GM18907 (cell line): ENCODE measurements around the gene NUB1.

Experiments
- ATAC-seq: cut with Tn5 transposase; IDR thresholded peaks from one replicate; pipeline ENCODE4 v1.9.1; 2021; ENCODE audit warnings: mild to moderate bottlenecking, moderate library complexity; ENCODE audit not compliant: unreplicated experiment

The NUB1 gene

DNA sequence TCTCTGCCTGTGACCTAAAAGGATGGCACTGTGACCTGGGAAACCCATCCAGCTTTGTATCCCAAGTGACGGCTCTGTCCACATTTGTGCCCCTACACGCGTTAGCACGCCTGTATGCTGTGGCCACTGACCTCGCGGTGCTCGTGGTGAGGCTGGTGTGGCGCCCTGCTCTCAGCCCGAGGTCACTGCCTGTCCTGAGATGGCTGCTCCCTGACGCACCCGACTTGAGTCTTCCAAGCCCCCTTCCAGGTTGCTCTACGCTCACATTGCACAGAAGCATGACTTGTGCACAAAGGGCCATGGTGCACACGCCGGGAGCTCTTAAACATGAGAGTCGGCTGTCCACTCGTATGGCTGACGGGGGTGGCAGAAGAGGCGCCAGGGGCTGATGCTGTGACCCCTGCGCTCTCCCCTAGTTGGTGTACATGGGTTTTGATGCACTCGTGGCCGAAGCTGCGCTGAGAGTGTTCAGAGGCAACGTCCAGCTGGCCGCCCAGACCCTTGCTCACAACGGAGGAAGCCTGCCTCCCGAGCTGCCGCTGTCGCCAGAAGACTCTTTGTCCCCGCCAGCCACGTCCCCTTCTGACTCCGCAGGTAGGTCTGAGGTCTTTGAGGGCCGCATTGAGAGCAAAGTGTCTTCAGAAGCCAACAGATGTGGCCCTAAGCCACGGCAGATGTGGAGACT lies 34.7 kb downstream of the NUB1 start:
- ATAC-seq: no peak

GRCh38 chr7:151377406-151377805 lies 35.8 kb downstream of the NUB1 start:
- ATAC-seq: no peak

GRCh38 chr7:151378011-151378410 lies 36.4 kb downstream of the NUB1 start:
- no peak for ATAC-seq

DNA sequence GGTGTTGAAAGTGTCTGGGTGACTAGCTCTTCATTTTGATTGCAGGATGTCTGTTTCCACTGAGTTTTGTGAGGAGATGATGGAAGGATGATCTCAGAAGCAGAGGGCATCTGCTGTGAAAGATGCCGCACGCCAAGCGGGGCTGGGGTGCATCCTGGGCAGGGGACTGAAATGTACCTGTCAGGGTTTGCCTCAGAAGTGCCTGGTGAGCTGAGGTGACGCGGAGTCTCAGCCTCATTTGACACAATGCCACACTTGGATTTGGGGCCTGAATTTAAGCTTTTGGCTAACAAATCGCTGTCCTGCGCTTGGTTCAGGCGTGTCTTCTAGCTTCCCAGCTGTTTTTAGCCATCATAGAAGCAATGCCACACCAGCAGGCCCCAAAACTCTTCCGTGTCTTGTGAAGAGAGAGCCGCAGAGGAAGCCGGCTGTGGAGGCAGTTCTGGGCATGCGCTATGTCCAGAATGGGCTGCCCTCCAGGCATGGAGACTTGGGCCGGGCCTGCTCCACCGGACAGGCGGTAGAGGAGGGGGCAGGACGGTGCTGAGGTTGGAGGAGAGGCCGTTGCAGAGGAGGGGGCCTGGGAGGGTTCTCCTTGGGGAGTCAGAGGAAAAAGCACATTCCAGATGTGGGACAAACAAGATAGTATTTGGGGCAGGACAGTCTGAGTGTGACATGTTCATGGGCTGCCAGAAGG lies 37.0 kb downstream of the NUB1 start:
- no peak for ATAC-seq

- ATAC-seq: no peak
Measured at GRCh38 chr7:151379193-151379520, 37.5 kb downstream of the NUB1 start.

DNA sequence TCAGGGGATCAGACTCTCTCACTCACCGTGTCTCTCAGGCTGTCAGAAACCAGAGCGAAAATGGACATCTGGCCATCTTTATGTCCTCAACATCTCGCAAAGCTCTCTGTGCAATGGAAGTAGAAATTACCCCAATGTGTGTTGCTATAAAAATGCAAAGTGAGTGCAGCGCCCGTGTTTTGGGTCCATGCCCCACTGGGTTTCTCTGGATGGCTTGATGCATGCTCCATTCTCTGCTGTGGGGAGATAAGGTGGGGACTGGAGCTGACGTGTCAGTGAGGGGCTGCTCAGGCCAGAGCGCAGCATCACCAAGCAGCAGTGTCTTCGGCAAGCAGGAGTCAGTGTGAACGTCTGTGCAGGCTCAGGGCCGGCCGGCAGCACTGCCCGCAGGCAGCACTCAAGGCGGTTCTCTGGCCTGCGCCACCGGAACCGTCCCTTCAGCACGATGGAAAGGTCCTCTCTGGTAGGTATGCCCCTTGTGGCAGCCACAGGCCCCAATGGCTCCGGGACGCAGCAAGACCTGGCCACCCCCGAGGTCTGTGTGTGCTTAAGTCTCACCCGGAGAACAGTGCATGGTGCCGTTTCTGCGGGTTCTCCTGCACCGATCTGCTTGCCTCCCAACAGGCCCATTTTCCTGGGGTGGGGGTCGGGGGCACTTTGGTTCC lies 38.1 kb downstream of the NUB1 start:
- no peak for ATAC-seq

GRCh38 chr7:151380199-151381097 lies 38.8 kb downstream of the NUB1 start:
- no peak for ATAC-seq

DNA sequence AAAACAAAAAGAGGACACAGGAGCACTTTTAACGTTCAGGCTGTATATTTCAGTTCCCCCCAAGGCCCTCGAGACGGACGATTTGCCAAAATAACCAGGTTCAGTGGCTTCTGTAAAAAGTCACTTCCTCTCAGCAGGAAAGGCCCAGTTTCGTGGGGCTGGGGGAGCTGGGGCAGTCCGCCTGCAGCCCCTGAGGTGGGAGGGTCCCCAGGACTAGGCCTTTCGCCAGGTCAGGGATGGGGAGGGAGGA lies 39.4 kb downstream of the NUB1 start:
- no peak for ATAC-seq

GRCh38 chr7:151381348-151382078 lies 39.9 kb downstream of the NUB1 start:
- no peak for ATAC-seq

GRCh38 chr7:151382079-151382885 lies 40.7 kb downstream of the NUB1 start:
- ATAC-seq: no peak

DNA sequence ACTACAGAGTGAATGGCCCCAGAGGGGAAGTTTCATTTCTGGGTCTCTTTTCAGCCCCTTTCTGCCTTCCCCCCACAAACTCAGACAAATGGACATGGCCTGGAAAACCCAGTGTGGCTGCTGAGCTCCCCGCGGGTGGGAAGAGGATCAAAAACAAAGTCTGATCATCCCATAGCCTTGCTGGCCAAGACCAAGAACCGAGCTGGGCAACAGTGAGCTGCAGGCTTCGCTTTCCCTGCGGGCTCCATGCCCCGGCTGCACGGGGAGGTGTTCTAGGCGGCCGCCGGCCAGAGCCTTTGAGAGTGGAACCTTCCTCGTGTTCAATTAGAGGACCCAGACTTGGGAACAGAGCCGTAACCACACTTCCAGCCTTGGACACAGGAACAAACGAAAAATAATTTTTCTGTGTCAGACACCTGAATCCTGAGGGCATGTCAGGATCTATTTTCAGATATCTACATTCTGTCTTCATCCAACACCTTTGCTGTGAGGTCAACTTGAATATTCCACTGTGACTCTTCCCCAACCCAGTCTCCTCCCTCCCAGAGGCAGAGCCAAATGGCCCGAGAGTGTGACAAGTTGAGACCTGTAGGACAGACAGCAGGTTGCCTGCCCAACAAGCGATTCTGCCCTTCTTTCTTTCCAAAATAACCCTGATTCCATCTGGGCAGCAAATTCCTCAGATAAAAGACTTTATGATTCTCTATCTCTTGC lies 42.2 kb downstream of the NUB1 start:
- ATAC-seq: no peak

DNA sequence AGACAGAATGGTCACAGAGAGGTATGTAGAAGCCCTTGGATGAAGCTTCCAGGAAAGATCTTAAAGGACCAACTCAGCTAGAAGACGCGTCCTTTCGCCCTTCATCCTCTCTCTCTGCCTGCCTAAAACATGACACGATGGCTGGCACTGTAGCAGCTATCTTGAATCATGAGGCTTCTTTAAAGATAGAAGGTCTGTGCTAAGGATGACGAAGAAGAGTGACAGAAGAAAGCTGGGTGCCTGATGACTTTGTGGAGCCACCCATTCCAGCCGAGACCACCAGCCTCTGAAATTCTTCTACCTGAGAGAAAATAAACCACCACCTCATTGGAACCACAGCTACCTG lies 42.7 kb downstream of the NUB1 start:
- no peak for ATAC-seq

DNA sequence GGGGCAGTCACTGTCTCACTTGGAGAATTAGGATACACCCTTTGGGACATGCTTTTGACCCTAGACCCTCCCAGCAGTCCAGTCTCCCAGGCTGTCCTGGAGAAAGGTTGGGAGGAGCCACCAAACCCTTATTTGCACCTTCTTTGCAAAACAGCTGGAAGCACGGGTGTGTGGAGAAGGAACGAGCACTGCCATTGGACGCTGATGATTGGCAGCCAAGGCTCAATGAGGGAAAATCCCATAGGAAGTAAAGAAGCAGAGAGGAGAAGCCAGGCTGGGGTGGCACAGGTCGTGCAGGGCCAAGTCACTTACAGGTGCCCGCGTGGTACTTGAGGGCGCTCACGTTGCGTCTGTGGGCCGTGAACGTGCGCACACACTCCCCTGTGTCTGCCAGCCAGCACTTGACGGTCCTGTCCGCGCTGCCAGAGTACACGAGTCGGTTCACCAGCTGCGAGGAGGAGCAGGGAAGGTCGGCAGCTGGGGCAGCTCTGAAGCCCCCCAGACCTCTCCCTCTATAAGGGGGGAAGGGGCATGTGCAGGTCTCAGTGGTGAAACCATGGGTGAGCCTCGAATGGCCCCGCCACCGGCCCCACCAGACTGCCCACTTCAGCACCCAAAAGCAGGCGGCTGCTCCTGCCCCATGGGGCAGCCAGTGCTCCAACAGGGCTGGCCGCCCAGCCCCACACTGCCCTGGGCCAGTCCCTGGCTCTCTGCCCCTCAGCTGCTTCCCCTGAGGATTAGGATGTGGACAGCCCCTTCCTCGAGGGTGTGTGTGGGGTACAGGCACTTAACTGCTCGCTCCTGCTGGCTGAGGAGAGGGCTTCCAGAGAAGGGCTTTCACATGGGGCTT lies 43.4 kb downstream of the NUB1 start:
- no peak for ATAC-seq

- ATAC-seq: no peak
Measured at GRCh38 chr7:151385626-151386300, 44.2 kb downstream of the NUB1 start.

- no peak for ATAC-seq
Measured at GRCh38 chr7:151386301-151387160, 44.9 kb downstream of the NUB1 start.

DNA sequence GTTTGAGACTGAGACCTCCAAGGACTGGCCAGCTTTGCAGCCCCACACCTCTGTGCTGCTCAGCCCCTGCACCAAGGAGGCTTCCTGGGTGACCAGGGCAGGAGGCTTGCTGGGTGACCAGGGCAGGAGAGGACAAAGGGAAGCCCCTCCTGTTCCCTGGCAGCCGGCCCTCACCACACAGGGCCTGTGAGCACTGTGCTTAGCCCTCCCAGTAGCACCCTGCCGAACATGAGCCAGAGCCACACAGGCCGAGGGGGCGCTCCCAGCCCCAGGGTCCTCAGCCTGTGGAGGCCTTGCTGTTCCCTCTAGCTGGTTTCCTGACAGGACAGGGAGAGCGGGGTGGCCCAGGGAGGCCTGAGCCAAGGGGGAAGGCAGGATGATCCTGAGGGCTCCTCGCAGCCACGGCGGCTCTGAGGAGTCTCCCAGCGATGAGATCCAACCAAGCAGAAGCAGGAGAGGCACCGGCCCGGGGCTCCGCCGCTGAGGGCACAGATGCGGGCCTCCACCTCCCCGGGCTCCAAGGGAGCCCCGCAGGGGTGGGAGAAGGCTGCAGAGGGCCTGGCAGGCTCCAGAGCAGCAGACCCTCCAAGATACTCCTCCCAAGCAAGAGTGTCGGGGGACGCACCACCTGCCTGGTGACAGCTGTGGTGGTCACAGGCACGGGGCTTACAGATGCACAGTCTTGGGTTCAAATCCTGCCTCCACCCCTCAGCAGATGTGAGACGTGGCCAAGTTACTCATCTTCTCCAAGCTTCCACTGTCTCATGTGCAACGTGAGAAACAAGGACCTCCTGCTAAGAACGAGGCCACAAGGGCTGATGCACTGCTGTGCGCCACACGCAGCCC lies 45.8 kb downstream of the NUB1 start:
- ATAC-seq: no peak

DNA sequence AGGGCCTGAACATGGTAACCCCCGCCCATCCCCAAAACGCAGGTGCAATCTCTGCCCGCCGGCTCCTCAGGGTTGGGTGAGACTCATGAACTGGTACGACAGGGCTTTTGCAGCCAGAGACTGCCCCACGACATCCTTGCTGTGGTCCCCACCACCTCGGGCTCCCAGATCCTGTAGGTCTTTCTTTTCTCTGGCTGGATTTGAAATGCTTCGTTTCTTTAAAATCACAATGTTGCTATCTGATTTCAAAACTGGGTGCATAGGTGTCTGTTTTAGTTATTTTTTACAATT lies 46.3 kb downstream of the NUB1 start:
- no peak for ATAC-seq
